Measurements from ENCODE around the gene FBXO36.

GRCh38 chr2:229942671-229943070, 20.4 kb downstream of the FBXO36 start:
- no peak for TF ChIP-seq CTCF (IDR thresholded peaks at IDR 0.05)
- no peak for TF ChIP-seq EZH2 (IDR thresholded peaks at IDR 0.05; ENCODE audit: borderline replicate concordance, insufficient read depth, low read depth, low read length, poor library complexity, severe bottlenecking)
